Mucosa of rectum (tissue), 2 donors: ENCODE results near the gene TSPAN14.

ENCODE experiments used
- H3K27ac ChIP-seq, 2 donors: one replicate each; pipeline ENCODE4 v1.7.0; 2013; ENCODE audit warnings: inconsistent platforms in 2 of 2, low read depth in 2 of 2, low read length in 2 of 2
- H3K27me3 ChIP-seq, 2 donors: one replicate each; pipeline ENCODE4 v1.7.0; 2013; ENCODE audit warnings: low read length in 2 of 2; ENCODE audit not compliant: control insufficient read depth in 2 of 2, insufficient read depth in 2 of 2
- H3K36me3 ChIP-seq, 2 donors: one replicate each; pipeline ENCODE4 v1.7.0; 2013; ENCODE audit warnings: low read length in 2 of 2; ENCODE audit not compliant: control insufficient read depth in 2 of 2, insufficient read depth in 2 of 2
- H3K4me1 ChIP-seq, 2 donors: one replicate each; pipeline ENCODE4 v1.7.0; 2013; ENCODE audit warnings: low read length in 2 of 2, mild to moderate bottlenecking in 1 of 2; ENCODE audit not compliant: control insufficient read depth in 2 of 2, insufficient read depth in 2 of 2
- H3K4me3 ChIP-seq, 2 donors: one replicate each; pipeline ENCODE4 v1.7.0; 2013; ENCODE audit warnings: low read length in 2 of 2
- H3K9ac ChIP-seq, 2 donors: one replicate each; pipeline ENCODE4 v1.7.0; 2013; ENCODE audit warnings: low read length in 2 of 2, low read depth in 1 of 2, mild to moderate bottlenecking in 1 of 2
- H3K9me3 ChIP-seq, 2 donors: one replicate each; pipeline ENCODE4 v1.7.0; 2013; ENCODE audit warnings: low read length in 2 of 2; ENCODE audit not compliant: control insufficient read depth in 2 of 2
- donor health status: healthy.
- donor health status: Normal muscosa, but diverticular disease.

The TSPAN14 gene

DNA sequence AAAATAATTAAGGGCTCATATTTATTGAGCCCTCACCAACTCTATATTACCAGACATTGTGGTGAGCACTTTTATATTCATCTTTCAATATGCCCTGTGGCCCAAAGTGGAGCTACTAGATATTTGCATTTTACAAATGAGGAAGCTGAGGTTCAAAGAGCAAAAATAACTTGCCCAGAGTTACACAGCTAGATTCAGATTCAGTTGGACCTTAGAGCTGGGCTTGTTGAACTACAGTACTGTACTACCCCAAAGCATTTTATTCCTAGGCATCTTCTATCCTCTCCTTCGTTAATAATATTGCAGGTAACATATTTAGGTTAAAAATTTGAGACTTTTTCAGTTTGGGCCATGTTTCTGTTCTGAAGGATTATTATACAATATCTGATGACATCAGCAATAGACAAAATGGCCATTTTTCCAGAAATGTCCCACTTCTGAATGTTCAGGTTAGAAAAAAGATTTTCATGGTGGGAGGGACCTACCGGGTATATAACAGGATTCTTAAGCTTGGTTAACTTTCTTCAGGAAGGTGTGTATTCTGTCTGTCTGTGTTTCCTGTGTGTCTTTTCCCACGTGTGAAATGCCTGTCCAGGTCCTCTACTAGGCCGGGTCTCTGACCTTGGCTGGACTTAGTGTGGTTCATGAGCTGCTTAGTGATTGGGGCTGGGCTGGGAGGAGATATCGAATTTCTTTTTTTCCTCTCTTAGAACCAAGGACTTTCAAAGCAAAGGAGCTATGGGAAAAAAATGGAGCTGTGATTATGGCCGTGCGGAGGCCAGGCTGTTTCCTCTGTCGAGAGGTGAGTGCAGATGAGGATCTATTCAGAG is 32.2 kb upstream of the TSPAN14 start:
- no peaks in the 10 kb centered on the region for H3K9me3 ChIP-seq
- H3K4me1 ChIP-seq: peaks cover 0 to 2% of the 10 kb centered on the region in 2 donors
- peaks cover 18 to 26% of the 10 kb centered on the region in 2 donors for H3K36me3 ChIP-seq
- H3K27me3 ChIP-seq: no peaks in the 10 kb centered on the region
- H3K9ac ChIP-seq: no peak overlapping the region
- H3K27ac ChIP-seq: no peak overlapping the region
- no peak overlapping the region for H3K4me3 ChIP-seq

DNA sequence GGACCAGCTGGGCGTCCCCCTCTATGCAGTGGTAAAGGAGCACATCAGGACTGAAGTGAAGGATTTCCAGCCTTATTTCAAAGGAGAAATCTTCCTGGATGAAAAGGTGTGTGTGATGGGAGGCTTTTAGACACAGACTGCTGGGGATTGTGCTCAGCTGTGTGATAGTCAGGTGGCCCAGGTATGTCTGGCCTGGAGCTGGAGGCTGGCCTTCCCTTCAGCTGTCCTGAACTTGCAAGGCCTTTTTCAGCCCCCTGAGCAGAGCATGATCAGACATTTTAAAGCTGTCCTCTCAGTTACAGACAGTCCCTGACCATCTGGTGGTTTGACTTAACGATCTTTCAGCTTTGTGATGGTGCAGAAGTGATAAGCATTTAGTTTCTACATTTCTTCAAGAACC is 28.2 kb upstream of the TSPAN14 start:
- no peaks in the 10 kb centered on the region for H3K4me1 ChIP-seq
- no peaks in the 10 kb centered on the region for H3K9me3 ChIP-seq
- H3K4me3 ChIP-seq: no peak overlapping the region
- H3K27me3 ChIP-seq: no peaks in the 10 kb centered on the region
- H3K36me3 ChIP-seq: peaks cover 17 to 32% of the 10 kb centered on the region in 2 donors
- H3K27ac ChIP-seq: no peak overlapping the region
- no peak overlapping the region for H3K9ac ChIP-seq

DNA sequence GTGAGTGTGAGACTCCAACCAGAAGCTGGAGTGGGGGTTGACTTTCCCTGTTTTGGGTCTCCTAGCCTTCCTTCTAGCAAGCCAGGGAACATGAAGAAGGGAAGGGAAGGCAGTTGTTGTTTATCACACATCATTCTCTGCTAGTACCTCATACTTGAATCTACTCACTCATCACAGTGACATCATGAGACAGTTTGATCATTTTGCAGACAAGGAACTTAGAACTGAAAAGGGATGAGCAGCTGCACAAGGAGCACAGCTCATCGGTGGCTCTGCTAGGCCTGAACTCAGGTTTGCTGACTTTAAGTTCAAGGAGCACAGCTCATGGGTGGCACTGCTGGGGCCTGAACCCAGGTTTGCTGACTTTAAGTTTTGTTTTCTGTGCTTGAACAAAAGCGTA is 26.6 kb upstream of the TSPAN14 start:
- Histone ChIP-seq H3K9me3 (no peaks in the 10 kb centered on the region), H3K4me1 (no peaks in the 10 kb centered on the region), H3K27me3 (no peaks in the 10 kb centered on the region), H3K36me3 (peaks cover 15 to 33% of the 10 kb centered on the region in 2 donors), H3K27ac (no peak overlapping the region), H3K9ac (no peak overlapping the region), H3K4me3 (no peak overlapping the region)

DNA sequence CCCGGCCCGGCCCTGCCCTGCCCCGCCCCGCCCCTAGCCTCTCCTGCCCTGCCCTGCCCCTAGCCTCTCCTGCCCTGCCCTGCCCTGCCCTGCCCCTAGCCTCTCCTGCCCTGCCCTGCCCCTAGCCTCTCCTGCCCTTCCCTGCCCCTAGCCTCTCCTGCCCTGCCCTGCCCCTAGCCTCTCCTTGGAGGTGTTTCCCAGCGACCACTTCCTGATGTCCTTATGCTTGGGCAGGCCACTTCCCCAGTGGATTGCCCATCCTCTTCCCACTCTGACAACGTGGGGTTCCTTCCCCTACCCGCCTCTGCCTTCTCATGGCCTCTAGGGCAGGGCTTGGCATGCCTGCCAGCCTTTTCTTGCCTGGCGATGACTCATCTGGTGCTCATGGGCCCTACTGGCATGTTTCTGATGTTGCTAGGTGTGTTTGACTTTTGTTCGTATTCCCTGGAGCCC is 24.6 kb upstream of the TSPAN14 start:
- Histone ChIP-seq H3K4me1 (no peaks in the 10 kb centered on the region), H3K27me3 (no peaks in the 10 kb centered on the region), H3K36me3 (peaks cover 15 to 23% of the 10 kb centered on the region in 2 donors), H3K9ac (no peak overlapping the region), H3K27ac (peak overlapping the region; percentile 63 to 65), H3K4me3 (no peak overlapping the region), H3K9me3 (no peaks in the 10 kb centered on the region)

DNA sequence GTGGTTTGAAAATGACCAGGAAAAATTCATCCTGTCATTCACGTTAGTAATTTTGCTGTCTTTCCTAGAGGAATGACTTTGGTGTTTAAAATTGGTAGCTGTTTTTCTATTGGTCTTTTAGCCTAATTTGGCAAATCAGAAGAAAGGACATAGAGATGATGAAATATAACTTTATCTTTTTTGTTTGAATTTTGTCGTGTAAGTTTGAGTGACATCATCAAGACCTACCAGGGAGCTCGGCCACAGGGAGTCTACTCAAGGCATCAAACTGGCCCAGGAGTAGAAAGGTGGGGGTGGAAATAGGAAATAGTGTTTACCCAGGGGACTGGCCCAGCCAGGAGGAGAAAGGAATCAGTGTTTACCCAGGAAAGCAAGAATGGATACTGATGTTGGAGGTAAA is 21.0 kb upstream of the TSPAN14 start:
- no peak overlapping the region for H3K4me3 ChIP-seq
- no peak overlapping the region for H3K9ac ChIP-seq
- H3K27me3 ChIP-seq: no peaks in the 10 kb centered on the region
- no peaks in the 10 kb centered on the region for H3K9me3 ChIP-seq
- peaks cover 4 to 6% of the 10 kb centered on the region in 2 donors for H3K36me3 ChIP-seq
- H3K27ac ChIP-seq: no peak overlapping the region
- H3K4me1 ChIP-seq: no peaks in the 10 kb centered on the region

DNA sequence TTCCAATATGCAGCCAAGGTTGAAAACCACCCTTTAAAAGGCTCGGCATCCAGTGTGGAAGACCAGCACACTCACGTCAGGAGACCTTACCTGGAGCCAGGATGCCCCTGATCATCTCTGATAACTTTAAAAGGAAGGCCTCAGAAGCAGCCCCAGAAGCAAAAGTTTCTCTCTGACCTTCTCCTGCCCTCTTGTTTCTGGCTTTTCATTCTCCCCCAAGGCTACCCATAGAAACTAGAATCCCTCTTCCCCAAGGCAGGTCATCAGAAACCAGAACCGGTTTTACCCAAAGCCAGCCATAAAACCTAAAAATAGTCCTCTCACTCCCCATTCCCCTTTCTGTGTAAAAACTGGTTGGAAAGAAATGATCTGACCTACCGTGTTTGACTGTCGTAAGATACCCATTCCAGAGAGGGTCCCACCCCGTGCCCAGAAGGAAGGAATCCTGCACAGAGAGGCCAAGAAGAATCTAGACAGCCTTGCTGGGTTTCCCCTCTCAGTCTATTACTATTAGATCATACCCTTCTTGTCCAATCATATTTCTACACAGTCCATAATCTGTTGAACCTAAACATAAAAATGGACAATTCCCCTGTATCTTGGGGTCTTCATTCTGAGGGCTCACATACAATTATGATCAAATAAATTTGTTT is 17.5 kb upstream of the TSPAN14 start:
- Histone ChIP-seq H3K4me1 (no peaks in the 10 kb centered on the region), H3K36me3 (peaks cover 1 to 4% of the 10 kb centered on the region in 2 donors), H3K9ac (no peak overlapping the region), H3K4me3 (no peak overlapping the region), H3K27me3 (no peaks in the 10 kb centered on the region), H3K27ac (no peak overlapping the region), H3K9me3 (no peaks in the 10 kb centered on the region)

DNA sequence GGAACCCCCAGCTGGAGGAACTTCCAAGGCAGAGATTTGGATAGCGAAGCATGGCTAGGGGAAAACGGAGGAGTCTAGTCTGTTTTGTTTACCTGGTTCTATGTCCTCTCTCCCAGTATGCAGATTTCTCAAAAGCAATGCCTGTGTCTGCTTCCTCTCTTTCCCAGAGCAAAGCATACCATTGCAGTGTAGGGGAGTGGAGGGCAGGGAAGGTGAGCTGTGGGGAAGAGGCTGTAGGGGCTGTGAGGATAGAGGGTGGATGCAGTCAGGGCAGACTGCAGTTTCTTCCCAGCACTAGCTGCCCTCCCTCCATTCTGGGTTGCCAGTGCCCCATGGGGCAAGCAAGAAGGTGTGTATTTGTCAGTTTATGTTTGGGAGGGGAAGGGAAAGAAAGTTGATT is 16.9 kb upstream of the TSPAN14 start:
- Histone ChIP-seq H3K9ac (no peak overlapping the region), H3K27ac (no peak overlapping the region), H3K4me3 (no peak overlapping the region), H3K9me3 (no peaks in the 10 kb centered on the region), H3K27me3 (no peaks in the 10 kb centered on the region), H3K36me3 (no peaks in the 10 kb centered on the region), H3K4me1 (no peaks in the 10 kb centered on the region)

DNA sequence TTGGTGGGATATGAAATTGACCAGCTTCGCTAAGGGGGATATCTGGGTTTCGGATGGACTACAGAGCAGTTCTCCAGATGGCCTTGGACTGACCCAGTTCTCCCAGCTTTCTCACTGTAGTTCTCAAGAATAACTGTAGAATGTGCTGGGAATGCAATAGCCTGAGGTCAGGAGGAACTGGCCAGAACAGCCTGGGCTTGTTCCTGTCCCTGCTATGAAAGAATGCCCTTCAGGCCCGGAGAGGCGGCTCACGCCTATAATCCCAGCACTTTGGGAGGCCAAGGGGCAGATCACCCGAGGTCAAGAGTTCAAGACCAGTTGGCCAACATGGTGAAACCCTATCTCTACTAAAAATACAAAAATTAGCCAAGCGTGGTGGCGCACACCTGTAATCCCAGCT is 12.3 kb upstream of the TSPAN14 start:
- H3K27ac ChIP-seq: no peak overlapping the region
- no peak overlapping the region for H3K9ac ChIP-seq
- no peaks in the 10 kb centered on the region for H3K36me3 ChIP-seq
- H3K4me1 ChIP-seq: peaks cover 0 to 2% of the 10 kb centered on the region in 2 donors
- H3K4me3 ChIP-seq: no peak overlapping the region
- H3K9me3 ChIP-seq: no peaks in the 10 kb centered on the region
- H3K27me3 ChIP-seq: no peaks in the 10 kb centered on the region

DNA sequence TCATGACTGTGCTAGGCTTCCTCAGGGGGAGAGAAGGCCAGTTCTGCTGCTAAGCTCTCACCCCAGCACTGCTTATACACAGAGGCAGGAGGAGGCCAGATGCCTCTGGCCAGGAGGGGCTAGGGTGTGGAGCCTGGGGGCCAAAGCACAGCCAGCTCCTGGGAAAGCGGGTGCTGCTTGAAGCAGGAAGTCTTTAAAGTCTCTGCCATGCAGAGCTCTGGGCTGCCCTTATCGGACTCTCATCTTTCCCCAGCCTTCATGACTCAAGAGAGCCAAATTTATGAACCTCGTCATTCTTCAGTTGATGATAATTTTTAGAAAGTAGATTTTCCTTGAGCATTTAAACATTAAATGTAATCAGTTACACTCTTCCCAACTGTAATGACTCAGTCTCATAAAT is 11.2 kb upstream of the TSPAN14 start:
- Histone ChIP-seq H3K27ac (no peak overlapping the region), H3K27me3 (no peaks in the 10 kb centered on the region), H3K4me3 (no peak overlapping the region), H3K36me3 (no peaks in the 10 kb centered on the region), H3K9ac (no peak overlapping the region), H3K9me3 (no peaks in the 10 kb centered on the region), H3K4me1 (peaks cover 0 to 2% of the 10 kb centered on the region in 2 donors)

DNA sequence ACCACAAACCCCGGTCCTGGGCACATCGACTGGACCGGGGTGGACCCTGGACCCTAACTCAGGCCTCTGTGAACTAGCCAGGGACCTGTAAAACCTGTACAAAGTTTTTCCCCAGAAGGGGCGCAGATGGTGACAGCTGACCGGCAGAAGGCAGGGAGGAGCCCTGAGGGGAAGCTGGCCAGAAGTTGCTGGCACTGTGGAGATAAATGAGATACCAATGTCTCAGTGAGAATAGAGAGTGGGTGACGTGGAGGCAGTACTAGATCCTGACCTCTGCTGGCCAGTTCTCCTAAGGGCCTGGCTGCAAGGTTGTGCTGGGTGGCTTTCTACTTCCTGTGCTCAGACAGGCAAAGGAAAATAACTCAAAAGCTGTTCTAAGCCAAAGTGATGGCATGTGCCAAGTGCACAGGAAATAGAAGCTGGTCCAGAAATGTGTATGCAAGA is 10.6 kb upstream of the TSPAN14 start:
- Histone ChIP-seq H3K4me1 (peaks cover 0 to 2% of the 10 kb centered on the region in 2 donors), H3K4me3 (no peak overlapping the region), H3K9me3 (no peaks in the 10 kb centered on the region), H3K27me3 (no peaks in the 10 kb centered on the region), H3K9ac (no peak overlapping the region), H3K36me3 (no peaks in the 10 kb centered on the region), H3K27ac (no peak overlapping the region)
